Stimulated activated effector memory CD8-positive, alpha-beta T cell treated with anti-CD3 and anti-CD28 coated beads, Interleukin-12 subunit alpha, Interleukin-12 subunit beta, amount 100 ng/mL, for 72 hours (primary cell): ENCODE results near the gene TNFRSF8.

ENCODE experiments used
- ATAC-seq: fragments of 150-1000 bp; cut with Tn5 transposase; 2 replicates; pipeline ENCODE4 v1.10.0; 2021
- DNase-seq, 2 donors: peaks; one replicate each; pipeline ENCODE4 v3.0.0; 2021 to 2022; ENCODE audit warnings: low spot score in 2 of 2
- H3K27ac Mint-ChIP-seq: one replicate; pipeline ENCODE4 v1.8.0; 2022; ENCODE audit warnings: mild to moderate bottlenecking, mixed read lengths
- H3K36me3 Mint-ChIP-seq: one replicate; pipeline ENCODE4 v1.8.0; 2022; ENCODE audit warnings: mild to moderate bottlenecking, mixed read lengths
- H3K4me1 Mint-ChIP-seq: one replicate; pipeline ENCODE4 v1.8.0; 2022; ENCODE audit warnings: mixed read lengths
- H3K4me3 Mint-ChIP-seq: one replicate; pipeline ENCODE4 v1.8.0; 2022; ENCODE audit warnings: mild to moderate bottlenecking, mixed read lengths
- H3K9me3 Mint-ChIP-seq: one replicate; pipeline ENCODE4 v1.8.0; 2022; ENCODE audit warnings: mixed read lengths

TNFRSF8 gene

DNA sequence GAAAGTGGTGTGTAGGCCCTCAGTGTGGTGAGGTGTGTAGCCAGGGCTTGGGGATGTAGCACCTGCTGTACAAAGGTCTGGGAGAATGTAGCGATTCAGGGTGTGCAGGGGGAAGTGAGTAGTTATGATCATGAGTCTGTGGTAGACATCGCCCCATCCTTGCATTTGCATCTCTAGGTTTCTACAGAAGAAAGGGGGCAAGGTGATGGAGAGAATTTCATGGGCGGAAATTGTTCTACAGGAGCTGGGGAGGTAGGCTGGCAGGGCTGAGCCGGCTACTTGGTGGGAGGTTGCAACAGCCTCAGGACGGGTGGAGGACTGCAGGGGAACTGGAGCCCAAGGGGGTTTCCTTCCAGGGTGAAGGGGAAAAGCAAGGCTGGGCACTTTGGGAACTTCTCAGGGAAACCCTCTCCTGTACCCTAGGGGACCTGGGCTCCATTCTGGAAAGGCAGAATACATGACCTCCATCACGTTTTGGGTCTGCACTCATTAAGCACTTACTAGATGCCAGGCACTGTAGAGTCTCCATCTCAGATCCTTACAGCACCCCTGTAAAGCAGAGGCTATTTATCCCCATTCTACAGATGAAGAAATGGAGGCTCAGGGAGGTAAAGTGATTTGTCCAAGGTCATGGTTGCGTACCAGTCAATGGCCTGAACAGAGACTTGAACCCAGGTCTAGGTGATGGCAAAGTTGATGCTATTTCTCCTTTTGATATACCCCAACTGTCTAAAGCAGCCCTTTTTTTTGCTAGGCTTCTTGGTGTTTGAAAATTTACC lies 89.2 kb downstream of the TNFRSF8 start:
- Mint-ChIP-seq H3K36me3 (peaks cover 29% of the 10 kb centered on the region), H3K4me1 (peaks cover 92% of the 10 kb centered on the region), H3K9me3 (peaks cover 2% of the 10 kb centered on the region), H3K27ac (peak overlapping the region; percentile 90), H3K4me3 (peak overlapping the region; percentile 64)
- DNase-seq: no peak
- peak; percentile 36 for ATAC-seq

DNA sequence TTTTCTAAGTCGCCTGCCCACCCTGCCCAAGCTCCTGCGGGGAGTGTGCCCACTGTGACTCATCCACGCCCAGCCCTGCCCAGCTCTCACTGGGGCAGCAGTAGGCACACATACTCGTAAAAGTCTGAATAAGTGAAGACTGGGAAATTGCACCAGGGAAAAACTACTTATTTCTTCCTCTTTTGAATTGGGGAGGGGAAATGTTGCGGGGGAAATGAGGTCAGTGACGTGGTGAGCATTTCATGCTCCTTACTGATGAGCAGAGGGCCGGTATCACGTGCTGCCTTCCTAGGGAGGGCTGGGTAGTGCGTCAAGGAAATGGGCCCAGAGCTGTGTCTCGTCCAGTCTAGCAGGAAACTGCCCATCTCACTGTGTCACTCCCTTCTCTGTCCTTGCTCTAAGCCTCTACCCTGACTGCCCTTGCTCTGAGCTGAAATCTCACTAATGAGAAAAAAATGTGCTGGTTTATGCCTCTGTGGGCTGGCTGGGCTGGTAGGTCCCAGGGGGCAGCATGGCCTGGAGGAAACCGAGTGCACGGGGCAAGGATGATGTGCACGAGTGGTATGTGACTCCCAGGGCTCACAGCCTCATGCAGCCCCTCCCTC lies 90.2 kb downstream of the TNFRSF8 start:
- peaks cover 2% of the 10 kb centered on the region for H3K9me3 Mint-ChIP-seq
- H3K27ac Mint-ChIP-seq: peak overlapping the region; percentile 90
- ATAC-seq (peak; percentile 24), DNase-seq (no peak)
- H3K4me3 Mint-ChIP-seq: peak overlapping the region; percentile 53
- peaks cover 33% of the 10 kb centered on the region for H3K36me3 Mint-ChIP-seq
- peaks cover 92% of the 10 kb centered on the region for H3K4me1 Mint-ChIP-seq

DNA sequence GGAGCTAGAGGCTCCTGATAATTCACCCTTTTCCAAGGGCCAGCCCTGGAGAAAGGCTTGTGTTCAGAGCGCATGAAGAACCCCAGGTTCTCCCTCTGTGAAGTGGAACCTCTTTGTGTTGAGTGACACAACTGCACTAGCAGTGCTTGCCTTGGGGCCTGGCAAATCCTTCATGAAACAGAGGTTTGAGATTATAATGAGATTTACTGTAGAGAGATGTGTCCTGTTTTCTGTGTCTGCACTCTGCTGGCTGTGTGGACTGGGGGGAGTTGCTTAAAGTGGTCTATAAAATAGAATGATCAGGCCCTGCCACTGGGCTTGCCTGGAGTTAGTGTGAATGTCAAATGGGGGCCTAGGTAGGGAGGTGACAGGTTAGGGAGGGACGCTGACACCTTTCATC lies 92.2 kb downstream of the TNFRSF8 start:
- DNase-seq: no peak
- Mint-ChIP-seq H3K4me3 (no peak overlapping the region), H3K4me1 (peaks cover 88% of the 10 kb centered on the region), H3K36me3 (peaks cover 27% of the 10 kb centered on the region), H3K9me3 (no peaks in the 10 kb centered on the region), H3K27ac (peak overlapping the region; percentile 91)
- no peak for ATAC-seq

DNA sequence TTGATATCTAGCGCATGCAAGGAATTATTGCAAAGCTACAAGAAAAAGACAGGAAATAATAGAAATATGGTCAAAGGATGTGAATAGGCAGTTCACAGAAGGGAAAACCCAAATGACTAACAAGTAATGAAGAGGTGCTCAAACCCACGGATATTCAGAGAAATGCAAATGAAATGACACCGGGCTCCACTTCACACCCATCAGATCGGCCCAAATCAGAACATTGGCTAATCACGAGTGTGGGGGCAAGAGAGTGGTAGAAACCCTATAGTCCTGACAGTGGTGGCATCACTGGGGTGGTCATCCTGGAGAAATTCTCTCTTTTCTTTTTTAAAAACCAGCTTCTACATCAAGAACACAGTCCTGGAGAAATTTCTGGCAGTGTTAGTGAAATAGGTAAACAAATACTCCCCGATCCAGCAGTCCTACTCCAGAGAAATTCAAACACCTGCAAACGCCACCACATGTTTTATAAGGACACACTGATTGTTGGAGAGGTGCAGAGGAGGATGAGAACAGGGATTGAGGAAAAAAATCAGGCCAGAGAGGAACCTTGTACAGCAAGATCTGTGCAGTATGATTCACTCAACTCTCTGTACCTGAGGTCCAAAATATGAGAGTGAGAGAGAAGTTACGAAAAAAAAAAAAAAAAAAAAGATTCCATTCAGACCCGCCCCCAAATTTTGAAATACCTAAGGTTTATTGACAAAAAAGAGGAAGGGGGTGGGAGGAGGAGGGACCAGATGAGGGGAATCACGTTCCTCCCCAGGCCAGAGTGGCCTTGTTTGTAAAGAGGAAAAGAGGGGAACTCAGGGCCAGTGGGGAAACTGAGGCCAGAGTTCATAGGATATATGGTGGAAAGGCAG lies 94.5 kb downstream of the TNFRSF8 start:
- H3K4me1 Mint-ChIP-seq: peaks cover 86% of the 10 kb centered on the region
- H3K27ac Mint-ChIP-seq: peak overlapping the region; percentile 94
- peak; percentile 77 for ATAC-seq
- peak overlapping the region; percentile 72 for H3K4me3 Mint-ChIP-seq
- H3K9me3 Mint-ChIP-seq: no peaks in the 10 kb centered on the region
- H3K36me3 Mint-ChIP-seq: peaks cover 22% of the 10 kb centered on the region
- no peak for DNase-seq

GRCh38 chr1:12158357-12159092 lies 95.4 kb downstream of the TNFRSF8 start:
- Mint-ChIP-seq H3K9me3 (no peaks in the 10 kb centered on the region), H3K4me3 (peak overlapping the region; percentile 72), H3K27ac (peak overlapping the region; percentile 94), H3K4me1 (peaks cover 86% of the 10 kb centered on the region), H3K36me3 (peaks cover 17% of the 10 kb centered on the region)
- DNase-seq: no peak
- ATAC-seq: no peak

DNA sequence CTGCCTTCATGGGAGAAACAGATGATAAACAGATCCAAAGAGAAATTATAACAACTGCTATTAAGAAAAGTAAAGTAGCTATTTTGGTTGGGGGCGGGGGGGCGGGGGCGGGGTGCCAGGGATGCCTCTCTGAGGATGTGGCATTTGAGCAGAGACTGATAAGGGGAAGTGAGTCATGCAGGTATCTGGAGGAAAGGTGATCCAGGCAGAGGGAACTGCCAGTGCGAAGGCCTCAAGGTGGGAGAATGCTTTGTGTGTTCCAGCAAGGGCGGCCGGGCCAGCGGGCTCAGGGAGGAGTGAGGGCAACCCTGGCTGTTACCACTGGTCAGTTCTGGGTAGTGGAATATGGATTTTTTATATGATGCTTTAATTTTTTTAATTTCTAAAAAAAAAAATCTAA lies 96.7 kb downstream of the TNFRSF8 start:
- Mint-ChIP-seq H3K36me3 (peaks cover 17% of the 10 kb centered on the region), H3K4me1 (peaks cover 92% of the 10 kb centered on the region), H3K27ac (peak overlapping the region; percentile 91), H3K9me3 (no peaks in the 10 kb centered on the region), H3K4me3 (peak overlapping the region; percentile 42)
- ATAC-seq: no peak
- DNase-seq: no peak

- H3K36me3 Mint-ChIP-seq: peaks cover 21% of the 10 kb centered on the region
- peaks cover 85% of the 10 kb centered on the region for H3K4me1 Mint-ChIP-seq
- no peaks in the 10 kb centered on the region for H3K9me3 Mint-ChIP-seq
- H3K27ac Mint-ChIP-seq: peak overlapping the region; percentile 91
- peak overlapping the region; percentile 63 for H3K4me3 Mint-ChIP-seq
- ATAC-seq: no peak
- DNase-seq: no peak
Observed at GRCh38 chr1:12161324-12161661, 98.2 kb downstream of the TNFRSF8 start.

DNA sequence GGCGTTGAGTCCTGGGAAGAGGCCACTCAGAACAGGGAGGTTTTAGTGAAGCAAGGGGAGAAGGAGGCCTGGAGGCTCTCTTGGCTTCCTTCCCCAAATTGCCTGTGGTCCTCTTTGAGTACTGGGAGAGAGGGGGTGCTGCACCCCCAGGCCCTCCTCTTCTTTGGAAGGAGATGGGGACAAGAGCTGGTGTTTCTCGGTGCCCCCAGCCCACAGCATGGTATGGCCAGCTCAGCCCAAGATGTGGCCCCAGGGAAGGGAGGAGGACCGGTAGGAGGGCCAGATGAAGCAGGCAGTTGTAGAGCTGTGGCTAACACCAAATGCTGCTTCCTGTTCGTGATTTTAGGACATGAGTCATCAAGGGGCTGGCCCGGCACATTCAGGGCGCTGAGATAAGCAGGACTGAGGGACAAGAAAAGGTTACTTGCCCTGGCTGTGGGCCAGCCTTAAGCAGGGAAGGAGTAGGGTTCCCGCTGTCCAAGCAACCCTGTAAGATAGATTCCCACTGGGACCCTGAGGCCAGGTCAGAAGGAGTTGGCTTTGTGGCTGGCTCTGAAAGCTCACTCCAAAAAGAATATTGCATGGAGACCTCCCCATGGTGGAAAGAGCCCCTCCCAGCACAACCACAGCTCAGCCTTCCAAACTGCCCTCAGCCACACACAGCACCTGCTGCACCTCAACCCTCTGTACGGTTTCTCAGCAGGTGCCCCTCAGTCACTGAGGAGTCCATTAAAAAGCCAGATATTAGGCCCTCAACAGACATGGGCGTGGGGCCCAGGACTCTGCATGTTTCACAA lies 98.8 kb downstream of the TNFRSF8 start:
- Mint-ChIP-seq H3K27ac (peak overlapping the region; percentile 91), H3K9me3 (no peaks in the 10 kb centered on the region), H3K4me1 (peaks cover 85% of the 10 kb centered on the region), H3K4me3 (peak overlapping the region; percentile 63), H3K36me3 (peaks cover 26% of the 10 kb centered on the region)
- ATAC-seq: peak; percentile 91
- peak; percentile 58 to 87 for DNase-seq

DNA sequence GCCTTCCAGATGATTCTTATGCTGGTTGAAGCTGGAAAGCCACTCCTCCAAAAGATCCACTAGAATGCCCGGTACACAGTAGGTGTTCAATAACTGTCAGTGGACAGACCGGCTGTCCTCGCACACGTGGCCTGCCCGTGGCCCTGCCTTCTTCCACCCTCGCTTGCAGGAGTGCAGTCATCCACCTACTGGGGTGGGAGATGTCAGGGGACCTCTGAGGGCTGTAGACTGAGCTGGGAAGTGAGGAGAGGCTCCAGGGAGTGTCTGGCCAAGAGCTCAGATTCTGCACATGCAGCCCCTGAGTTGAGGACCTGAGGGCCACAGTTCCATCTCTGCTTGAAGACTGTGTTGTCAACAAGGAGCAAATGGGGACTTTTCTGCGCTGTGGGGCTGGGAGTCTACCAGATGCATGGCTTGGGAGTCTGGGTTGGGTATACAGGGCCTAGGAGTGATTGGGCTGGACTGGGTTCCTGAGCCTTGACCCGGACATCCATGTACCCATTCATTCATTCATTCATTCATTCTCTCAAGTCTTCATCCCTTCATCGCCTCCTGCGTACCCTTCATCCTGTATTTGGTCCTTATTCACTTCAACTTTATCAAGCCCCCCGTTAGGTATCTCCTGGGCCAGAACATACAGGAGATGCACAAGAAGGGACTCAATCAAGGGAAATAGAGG lies 99.5 kb downstream of the TNFRSF8 start:
- peak overlapping the region; percentile 91 for H3K27ac Mint-ChIP-seq
- H3K4me1 Mint-ChIP-seq: peaks cover 81% of the 10 kb centered on the region
- peak overlapping the region; percentile 63 for H3K4me3 Mint-ChIP-seq
- H3K9me3 Mint-ChIP-seq: no peaks in the 10 kb centered on the region
- H3K36me3 Mint-ChIP-seq: peaks cover 23% of the 10 kb centered on the region
- no peak for ATAC-seq
- DNase-seq: no peak

DNA sequence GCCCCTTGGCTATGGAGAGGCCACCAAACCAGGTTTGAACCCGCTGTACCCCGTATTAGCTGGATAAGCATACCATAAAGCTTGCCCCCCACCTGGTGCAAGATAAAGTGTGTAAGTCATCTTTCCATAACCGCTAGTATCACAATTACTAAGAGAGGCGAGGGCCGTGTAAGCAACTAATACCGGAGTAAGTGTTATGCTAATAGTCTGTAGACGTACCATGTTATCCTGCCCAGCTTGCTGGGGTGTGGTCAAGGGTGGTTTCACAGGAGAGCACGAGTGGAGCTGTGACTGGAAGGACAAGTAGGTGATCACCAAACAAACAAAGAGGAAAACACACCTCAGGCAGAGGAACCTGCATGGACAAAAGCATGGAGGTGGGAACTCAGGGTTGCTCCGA lies 100.1 kb downstream of the TNFRSF8 start:
- H3K27ac Mint-ChIP-seq: peak overlapping the region; percentile 91
- ATAC-seq (peak; percentile 58), DNase-seq (no peak)
- peak overlapping the region; percentile 63 for H3K4me3 Mint-ChIP-seq
- no peaks in the 10 kb centered on the region for H3K9me3 Mint-ChIP-seq
- H3K4me1 Mint-ChIP-seq: peaks cover 77% of the 10 kb centered on the region
- peaks cover 27% of the 10 kb centered on the region for H3K36me3 Mint-ChIP-seq

DNA sequence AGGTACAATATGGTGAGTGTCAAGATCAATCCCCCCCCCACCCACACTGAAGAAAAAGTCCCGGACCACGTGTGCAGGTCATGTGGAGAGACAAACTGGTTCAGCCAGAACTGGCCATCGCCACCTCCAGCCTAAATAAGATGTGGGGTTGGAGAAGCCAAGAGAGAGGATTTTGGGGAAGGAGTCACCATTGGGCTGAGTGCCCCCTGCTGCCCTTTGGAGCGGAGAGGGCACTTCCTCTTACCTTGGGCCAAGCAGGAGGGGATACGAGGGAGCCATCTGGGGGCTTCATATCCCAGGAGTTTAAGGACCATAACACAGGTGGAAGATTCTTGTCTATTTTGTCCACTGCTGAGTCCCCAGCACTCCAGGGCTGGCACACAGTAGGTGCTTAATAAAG lies 101.1 kb downstream of the TNFRSF8 start:
- Mint-ChIP-seq H3K4me1 (peaks cover 76% of the 10 kb centered on the region), H3K4me3 (no peak overlapping the region), H3K27ac (peak overlapping the region; percentile 91), H3K36me3 (peaks cover 37% of the 10 kb centered on the region), H3K9me3 (no peaks in the 10 kb centered on the region)
- no peak for DNase-seq
- ATAC-seq: no peak

DNA sequence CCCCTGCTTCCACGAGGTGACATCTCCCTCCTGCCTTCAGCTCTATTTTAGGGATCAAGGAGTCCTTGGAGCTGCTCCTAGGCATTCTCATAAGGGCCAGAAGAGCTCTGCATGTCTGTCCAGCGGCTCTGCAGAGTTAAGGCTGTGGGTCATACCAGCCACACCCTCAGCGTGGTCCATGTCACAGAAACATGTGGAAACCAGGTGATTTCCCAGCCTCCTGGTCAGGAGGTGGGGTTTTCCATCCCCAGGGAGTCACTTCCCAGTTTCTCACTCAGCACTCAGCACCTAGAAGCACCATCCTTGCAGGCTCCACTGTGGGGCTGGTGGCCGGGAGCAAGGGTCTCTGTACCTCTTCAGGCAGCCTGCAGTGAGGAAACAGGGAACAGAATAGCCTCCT lies 102.2 kb downstream of the TNFRSF8 start:
- Mint-ChIP-seq H3K9me3 (no peaks in the 10 kb centered on the region), H3K4me1 (peaks cover 80% of the 10 kb centered on the region), H3K36me3 (peaks cover 48% of the 10 kb centered on the region), H3K4me3 (no peak overlapping the region), H3K27ac (peak overlapping the region; percentile 91)
- DNase-seq: no peak
- no peak for ATAC-seq

GRCh38 chr1:12166834-12167492 lies 103.9 kb downstream of the TNFRSF8 start, which contains the start of gene TNFRSF1B:
Gene TNFRSF1B (plus strand): TSS chr1:12166991. CDS start chr1:12167092, 101 bp downstream.
- ATAC-seq: peak; percentile 67
- Mint-ChIP-seq H3K27ac (peak within 1 kb of the TSS; percentile 100), H3K4me3 (peak within 1 kb of the TSS; percentile 100), H3K4me1 (peaks cover 78% of the 10 kb centered on the region), H3K9me3 (peaks cover 3% of the 10 kb centered on the region), H3K36me3 (peaks cover 57% of the 10 kb centered on the region)
- peak; percentile 74 to 86 for DNase-seq
